HepG2 (cell line): Measurements from ENCODE around the gene SPN. TPM values are rescaled to one million over a fixed set of nuclear protein-coding genes. Genes with fewer than 3 reads are reported as not detected.

ENCODE experiments used
- ATAC-seq: fragments of 200-7000 bp; cut with Tn5 transposase; 3 replicates; pipeline ENCODE4 v1.9.1; 2020; ENCODE audit warnings: mild to moderate bottlenecking, moderate library complexity
- BruUV-seq: library from RNA; stranded (reverse); fragments of 400-500 nt; replicated peaks from 2 replicates; lab custom pipeline; 2021; lab: Mats Ljungman, UMichigan
- CTCF ChIA-PET: fragments of 300-600 bp; formaldehyde crosslinking; extraction: SDS; loops from one replicate; lab custom pipeline; 2021; ENCODE audit warnings: low total read pairs, inconsistent platforms, low intra/inter-chr PET ratio; lab: Yijun Ruan, JAX
- POLR2A ChIA-PET: fragments of 350-600 bp; sonication (Branson Sonifier 250); formaldehyde crosslinking; loops from one replicate; lab custom pipeline; 2020; ENCODE audit warnings: antibody characterized with exemption, inconsistent platforms; lab: Yijun Ruan, JAX
- DNase-seq: peaks from one replicate; pipeline ENCODE4 v3.0.0-alpha.2; 2015; ENCODE audit warnings: low spot score
- FAIRE-seq: peaks from 3 replicates; lab custom pipeline; 2011; peaks lifted over from hg19 to GRCh38; lab: Jason Lieb, UNC
- H2AFZ ChIP-seq: one replicate; pipeline ENCODE4 v1.6.1; 2011; ENCODE audit warnings: low read length, inconsistent platforms
- H3K27ac ChIP-seq: fragments of 300-600 bp; 3 replicates; pipeline ENCODE4 v1.8.0; 2011; ENCODE audit warnings: mixed run types, mild to moderate bottlenecking, mixed read lengths, low read length, inconsistent platforms; ENCODE audit not compliant: insufficient read depth; ENCODE audit errors: extremely low read length
- H3K27me3 ChIP-seq, 2 experiments: fragments of 200-600 bp in 1 of 2; 2 replicates in 1 of 2; 3 replicates in 1 of 2; pipeline versions ENCODE4 v1.6.0 to v1.8.0; 2011; ENCODE audit warnings: low read length in 2 of 2, mild to moderate bottlenecking in 2 of 2, moderate library complexity in 2 of 2, inconsistent platforms in 1 of 2; ENCODE audit not compliant: insufficient read depth in 2 of 2, control insufficient read depth in 1 of 2
- H3K36me3 ChIP-seq, 2 experiments: fragments of 200-600 bp in 1 of 2; replicated peaks in 1 of 2; 2 replicates in 1 of 2; 3 replicates in 1 of 2; pipeline versions ENCODE4 v1.5.1 to v1.8.0; 2011; ENCODE audit warnings: low read length in 2 of 2, inconsistent platforms in 1 of 2; ENCODE audit not compliant: insufficient read depth in 2 of 2, control insufficient read depth in 1 of 2
- H3K4me1 ChIP-seq: 2 replicates; pipeline ENCODE4 v1.5.1; 2012; ENCODE audit warnings: low read length, inconsistent platforms; ENCODE audit not compliant: insufficient read depth
- H3K4me2 ChIP-seq: 2 replicates; pipeline ENCODE4 v1.6.0; 2011; ENCODE audit warnings: low read depth, low read length, inconsistent platforms
- H3K4me3 ChIP-seq, 3 experiments: fragments of 200-600 bp in 1 of 3; sonication (generic), shearing (Covaris generic) in 1 of 3; replicated peaks in 1 of 3; 2 replicates each; pipeline ENCODE4 v1.5.1; 2011 to 2016; ENCODE audit warnings: low read length in 3 of 3, inconsistent platforms in 2 of 3, low read depth in 2 of 3, mild to moderate bottlenecking in 2 of 3, control low read depth in 1 of 3, mixed read lengths in 1 of 3; ENCODE audit not compliant: insufficient read depth in 1 of 3
- H3K79me2 ChIP-seq: one replicate; pipeline ENCODE4 v1.6.1; 2011; ENCODE audit warnings: low read length, inconsistent platforms; ENCODE audit not compliant: insufficient read depth
- H3K9ac ChIP-seq: 2 replicates; pipeline ENCODE4 v1.6.0; 2011; ENCODE audit warnings: mild to moderate bottlenecking, low read depth, low read length, inconsistent platforms; ENCODE audit not compliant: insufficient read depth
- H3K9me3 ChIP-seq: 2 replicates; pipeline ENCODE4 v1.5.1; 2012; ENCODE audit warnings: mild to moderate bottlenecking, low read length
- H4K20me1 ChIP-seq: 2 replicates; pipeline ENCODE4 v1.6.0; 2011; ENCODE audit warnings: inconsistent platforms, mild to moderate bottlenecking, low read length, moderate library complexity; ENCODE audit not compliant: insufficient read depth
- ADNP ChIP-seq: sonication (generic); formaldehyde crosslinking; IDR thresholded peaks from 2 replicates; pipeline ENCODE4 v1.4.0; 2020; ENCODE audit warnings: missing genetic modification reagents
- AKAP8 ChIP-seq: sonication (generic); formaldehyde crosslinking; IDR thresholded peaks from 2 replicates; pipeline ENCODE4 v1.5.1; 2020; ENCODE audit warnings: mild to moderate bottlenecking, missing genetic modification reagents
- CBX1 ChIP-seq: IDR thresholded peaks from one replicate; pipeline ENCODE4 v1.6.1; 2016; ENCODE audit warnings: antibody characterized with exemption, low read depth
- CBX2 ChIP-seq, 2 experiments: fragments of 200-600 bp in 1 of 2; sonication (generic); formaldehyde crosslinking in 1 of 2; IDR thresholded peaks; 2 replicates each; pipeline versions ENCODE4 v1.7.0 to v1.8.1; 2018 to 2022; ENCODE audit warnings: low read depth in 2 of 2, low read length in 1 of 2, mild to moderate bottlenecking in 1 of 2, missing genetic modification reagents in 1 of 2
- E2F1 ChIP-seq: sonication (generic); formaldehyde crosslinking; IDR thresholded peaks from 2 replicates; pipeline ENCODE4 v1.5.0; 2020; ENCODE audit warnings: missing genetic modification reagents
- HIC2 ChIP-seq: sonication (generic); formaldehyde crosslinking; IDR thresholded peaks from 2 replicates; pipeline ENCODE4 v1.9.0; 2022; ENCODE audit warnings: low read depth, missing genetic modification reagents
- HOXA3 ChIP-seq: sonication (generic); formaldehyde crosslinking; IDR thresholded peaks from 2 replicates; pipeline ENCODE4 v1.5.0; 2020; ENCODE audit warnings: missing genetic modification reagents
- KDM5A ChIP-seq: fragments of 200-600 bp; sonication (generic); IDR thresholded peaks from 2 replicates; pipeline ENCODE4 v1.7.0; 2018; ENCODE audit warnings: antibody characterized with exemption, mild to moderate bottlenecking, low read length, borderline replicate concordance
- MATR3 ChIP-seq: sonication (generic); formaldehyde crosslinking; IDR thresholded peaks from 2 replicates; pipeline ENCODE4 v1.4.0; 2020; ENCODE audit warnings: missing genetic modification reagents
- TCF7L2 ChIP-seq: IDR thresholded peaks from 2 replicates; pipeline ENCODE4 v1.6.1; 2011; ENCODE audit warnings: mild to moderate bottlenecking, low read depth, low read length, moderate library complexity
- ZBTB26 ChIP-seq: IDR thresholded peaks from 2 replicates; pipeline ENCODE4 v1.6.1; 2016; ENCODE audit warnings: missing compliant biosample characterization, missing genetic modification reagents, borderline replicate concordance
- ZFP1 ChIP-seq: IDR thresholded peaks from 2 replicates; pipeline ENCODE4 v1.6.1; 2016
- ZFP36L2 ChIP-seq: sonication (generic); formaldehyde crosslinking; IDR thresholded peaks from 2 replicates; pipeline ENCODE4 v1.4.0; 2020; ENCODE audit warnings: missing genetic modification reagents
- ZNF205 ChIP-seq: IDR thresholded peaks from 2 replicates; pipeline ENCODE4 v1.6.1; 2018; ENCODE audit warnings: missing biosample characterization, missing genetic modification reagents
- ZNF292 ChIP-seq: sonication (generic); formaldehyde crosslinking; IDR thresholded peaks from 2 replicates; pipeline ENCODE4 v1.8.1; 2022; ENCODE audit warnings: mild to moderate bottlenecking, low read depth, missing genetic modification reagents, borderline replicate concordance
- ZNF329 ChIP-seq: sonication (generic); formaldehyde crosslinking; IDR thresholded peaks from 2 replicates; pipeline ENCODE4 v1.9.0; 2021; ENCODE audit warnings: low read depth, mild to moderate bottlenecking, missing genetic modification reagents
- ZNF337 ChIP-seq: sonication (generic); formaldehyde crosslinking; IDR thresholded peaks from 2 replicates; pipeline ENCODE4 v1.5.1; 2020; ENCODE audit warnings: missing genetic modification reagents, low read depth, mild to moderate bottlenecking, borderline replicate concordance
- ZNF484 ChIP-seq: sonication (generic); formaldehyde crosslinking; IDR thresholded peaks from 2 replicates; pipeline ENCODE4 v1.5.1; 2020; ENCODE audit warnings: mild to moderate bottlenecking, low read depth, missing genetic modification reagents, borderline replicate concordance
- ZNF83 ChIP-seq: sonication (generic); formaldehyde crosslinking; IDR thresholded peaks from 2 replicates; pipeline ENCODE4 v1.4.0; 2020; ENCODE audit warnings: missing genetic modification reagents, mild to moderate bottlenecking, borderline replicate concordance
- ZSCAN5A ChIP-seq: sonication (generic); formaldehyde crosslinking; IDR thresholded peaks from 2 replicates; pipeline ENCODE4 v1.8.0; 2022; ENCODE audit warnings: mild to moderate bottlenecking, missing genetic modification reagents, borderline replicate concordance
- WGBS: methylation state at CpG from one replicate; pipeline ENCODE4 v1.1.6; 2017; ENCODE audit warnings: low lambda C conversion rate; 5-methylcytosine and 5-hydroxymethylcytosine counted together
- in situ Hi-C: cut with HindIII; loops from 2 replicates; pipeline ENCODE4 v1.10.0; 2017; ENCODE audit warnings: low pct_unique_long_range_greater_than_20kb; ENCODE audit not compliant: extremely low pct_ligation_motif_present
- intact Hi-C: fragments of 100-400 bp; cut with micrococcal nuclease; formaldehyde crosslinking; loops from one replicate; pipeline ENCODE4 v1.10.0; 2022; ENCODE audit not compliant: unreplicated experiment
- polyA plus RNA-seq, 8 experiments: library from polyadenylated mRNA; depleted of rRNA in 3 of 8; stranded (reverse) in 7 of 8; unstranded in 1 of 8; fragments of >200 nt; fragmentation: Illumina TruSeq in 4 of 8; extraction: Trizol in 4 of 8; gene quantifications; 2 replicates each; pipeline versions ENCODE4 v1.2.1 to v1.2.3, GENCODE V29; 2011 to 2016; ENCODE audit warnings: low read depth in 4 of 8, missing spikeins in 1 of 8, mixed read lengths in 1 of 8; ENCODE audit not compliant: insufficient read depth in 1 of 8
- total RNA-seq, 5 experiments: library from RNA; depleted of rRNA; stranded (reverse); fragments of >200 nt; fragmentation: Illumina TruSeq; extraction: Trizol; gene quantifications; 2 replicates each; pipeline ENCODE4 v1.2.3, GENCODE V29; 2016; ENCODE audit warnings: low read depth in 1 of 5

SPN gene
- total and polyA plus RNA-seq, 2 of the 13 experiments (the other 11 are each of a cell fraction or from before 2014, with no cell fraction given): 0.22 to 1.6 TPM

GRCh38 chr16:29662729-29663015, 375 bp upstream of the SPN start:
- in situ Hi-C loops: no loop called here
- ChIA-PET CTCF (no interaction called here), POLR2A (interaction anchor here (5.2 kb wide), 1 partner anchor 17 kb away, joined by 23 read pairs; the partner anchor contains the start of gene QPRT)
- Histone ChIP-seq H3K27me3 (no peaks in the 10 kb centered on the region), H3K9ac (no peak overlapping the region), H4K20me1 (no peaks in the 10 kb centered on the region), H2AFZ (no peak overlapping the region), H3K4me2 (peak overlapping the region; percentile 58), H3K27ac (no peak overlapping the region), H3K4me1 (peaks cover 64% of the 10 kb centered on the region), H3K4me3 (peak overlapping the region in 1 of 3 experiments; percentile 17; a peak in 1 of 6 replicates), H3K9me3 (no peaks in the 10 kb centered on the region), H3K79me2 (no peaks in the 10 kb centered on the region), H3K36me3 (no peaks in the 10 kb centered on the region)
- DNase-seq: no peak
- ATAC-seq: no peak
- TF ChIP-seq ZNF205 (CRISPR knock-in tag) (no peak), CBX1 (no peak), ZNF292 (CRISPR knock-in tag) (no peak), ZFP1 (CRISPR knock-in tag) (no peak), MATR3 (CRISPR knock-in tag) (no peak), ZNF337 (CRISPR knock-in tag) (no peak), TCF7L2 (no peak), ADNP (CRISPR knock-in tag) (no peak), AKAP8 (CRISPR knock-in tag) (no peak), ZFP36L2 (CRISPR knock-in tag) (no peak), HIC2 (no peak), ZBTB26 (CRISPR knock-in tag) (no peak), ZNF329 (CRISPR knock-in tag) (no peak), CBX2 (IDR thresholded peaks at IDR 0.05; ENCODE audit: low read depth, low read length) (no peak), CBX2 (CRISPR knock-in tag; IDR thresholded peaks at IDR 0.05; ENCODE audit: low read depth) (no peak), ZNF484 (CRISPR knock-in tag) (no peak), ZNF83 (CRISPR knock-in tag) (no peak), KDM5A (no peak), ZSCAN5A (CRISPR knock-in tag) (no peak), E2F1 (no peak), HOXA3 (no peak)
- 23% methylated on average over 4 of the region's 4 CpGs for WGBS
- FAIRE-seq: no peak
- intact Hi-C loops: no loop called here
- BruUV-seq: no TSS peak
